Astrocyte (in vitro differentiated cells and primary cell): ENCODE measurements around the gene ZCCHC3.

ENCODE experiments used
- EZH2 ChIP-seq: IDR thresholded peaks from 2 replicates; pipeline ENCODE4 v1.6.1; 2012; ENCODE audit warnings: mild to moderate bottlenecking, low read length, inconsistent platforms; ENCODE audit not compliant: insufficient read depth
- TF ChIP-seq, protein P1 (sequence below): IDR thresholded peaks from 2 replicates; pipeline ENCODE4 v1.5.1; 2011; ENCODE audit warnings: low read depth, mild to moderate bottlenecking, inconsistent platforms, low read length, moderate library complexity; ENCODE audit not compliant: insufficient read depth

DNA sequence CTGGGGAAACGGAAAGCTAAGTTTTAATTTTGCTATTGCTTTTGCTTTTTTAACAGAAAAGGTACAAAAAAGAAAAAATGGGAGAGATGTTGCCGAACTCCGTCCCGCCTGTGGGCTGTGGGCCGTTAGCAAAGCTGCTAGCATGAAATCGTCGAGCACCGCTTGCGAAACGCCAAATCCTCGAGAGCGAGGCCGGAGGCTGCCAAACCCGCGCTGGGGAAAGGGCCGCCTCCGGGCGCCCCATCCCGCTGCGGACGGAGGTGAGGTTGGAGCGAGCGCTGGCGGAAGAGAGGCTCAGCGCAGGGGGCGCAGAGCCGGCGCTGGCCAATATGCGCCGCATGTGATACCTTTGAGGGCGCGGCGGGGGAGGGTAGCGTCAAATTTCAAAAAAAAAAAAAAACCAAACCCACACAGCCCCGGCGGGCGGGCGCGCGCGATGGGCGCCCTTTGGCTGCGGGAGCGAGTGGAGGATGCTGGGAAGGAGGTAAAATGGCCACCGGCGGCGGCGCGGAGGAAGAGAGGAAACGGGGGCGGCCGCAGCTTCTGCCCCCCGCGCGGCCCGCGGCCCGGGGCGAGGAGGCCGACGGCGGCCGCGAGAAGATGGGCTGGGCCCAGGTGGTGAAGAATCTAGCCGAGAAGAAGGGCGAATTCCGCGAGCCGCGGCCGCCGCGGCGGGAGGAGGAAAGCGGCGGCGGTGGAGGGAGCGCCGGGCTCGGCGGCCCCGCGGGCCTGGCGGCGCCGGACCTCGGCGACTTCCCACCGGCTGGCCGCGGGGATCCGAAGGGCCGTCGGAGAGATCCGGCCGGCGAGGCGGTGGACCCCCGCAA lies at the start of gene ZCCHC3:
- TF ChIP-seq, protein P1, sequence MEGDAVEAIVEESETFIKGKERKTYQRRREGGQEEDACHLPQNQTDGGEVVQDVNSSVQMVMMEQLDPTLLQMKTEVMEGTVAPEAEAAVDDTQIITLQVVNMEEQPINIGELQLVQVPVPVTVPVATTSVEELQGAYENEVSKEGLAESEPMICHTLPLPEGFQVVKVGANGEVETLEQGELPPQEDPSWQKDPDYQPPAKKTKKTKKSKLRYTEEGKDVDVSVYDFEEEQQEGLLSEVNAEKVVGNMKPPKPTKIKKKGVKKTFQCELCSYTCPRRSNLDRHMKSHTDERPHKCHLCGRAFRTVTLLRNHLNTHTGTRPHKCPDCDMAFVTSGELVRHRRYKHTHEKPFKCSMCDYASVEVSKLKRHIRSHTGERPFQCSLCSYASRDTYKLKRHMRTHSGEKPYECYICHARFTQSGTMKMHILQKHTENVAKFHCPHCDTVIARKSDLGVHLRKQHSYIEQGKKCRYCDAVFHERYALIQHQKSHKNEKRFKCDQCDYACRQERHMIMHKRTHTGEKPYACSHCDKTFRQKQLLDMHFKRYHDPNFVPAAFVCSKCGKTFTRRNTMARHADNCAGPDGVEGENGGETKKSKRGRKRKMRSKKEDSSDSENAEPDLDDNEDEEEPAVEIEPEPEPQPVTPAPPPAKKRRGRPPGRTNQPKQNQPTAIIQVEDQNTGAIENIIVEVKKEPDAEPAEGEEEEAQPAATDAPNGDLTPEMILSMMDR = no peak
- TF ChIP-seq EZH2 = no peak
